ENCODE measurements around the gene CYP2F1. TPM values are rescaled to one million over a fixed set of nuclear protein-coding genes. Genes with fewer than 3 reads are reported as not detected.

Gene CYP2F1
- total RNA-seq, 2 donors from 2014 or later, result not detected

- no peaks in the 10 kb centered on the region for H3K27me3 ChIP-seq
- H3K9me3 ChIP-seq, result no peaks in the 10 kb centered on the region
- ATAC-seq (no peak), DNase-seq (no peak)
- 63 to 73% methylated on average over 1 to 2 of the region's 2 CpGs for WGBS, 2 donors
- H3K36me3 ChIP-seq (replicated peaks in 1 of 2; ENCODE audit: insufficient read depth in 1 of 2, low read depth in 2 of 2), result no peaks in the 10 kb centered on the region
- H3K27ac ChIP-seq, result no peak within 1 kb of the TSS
- intact Hi-C loops (cut with DNase I), result no loop called here
- no peaks in the 10 kb centered on the region for H3K4me1 ChIP-seq
- no peak within 1 kb of the TSS for H3K4me3 ChIP-seq
- no peak for TF ChIP-seq POLR2A (IDR thresholded peaks at IDR 0.05)
- TF ChIP-seq, protein P1, sequence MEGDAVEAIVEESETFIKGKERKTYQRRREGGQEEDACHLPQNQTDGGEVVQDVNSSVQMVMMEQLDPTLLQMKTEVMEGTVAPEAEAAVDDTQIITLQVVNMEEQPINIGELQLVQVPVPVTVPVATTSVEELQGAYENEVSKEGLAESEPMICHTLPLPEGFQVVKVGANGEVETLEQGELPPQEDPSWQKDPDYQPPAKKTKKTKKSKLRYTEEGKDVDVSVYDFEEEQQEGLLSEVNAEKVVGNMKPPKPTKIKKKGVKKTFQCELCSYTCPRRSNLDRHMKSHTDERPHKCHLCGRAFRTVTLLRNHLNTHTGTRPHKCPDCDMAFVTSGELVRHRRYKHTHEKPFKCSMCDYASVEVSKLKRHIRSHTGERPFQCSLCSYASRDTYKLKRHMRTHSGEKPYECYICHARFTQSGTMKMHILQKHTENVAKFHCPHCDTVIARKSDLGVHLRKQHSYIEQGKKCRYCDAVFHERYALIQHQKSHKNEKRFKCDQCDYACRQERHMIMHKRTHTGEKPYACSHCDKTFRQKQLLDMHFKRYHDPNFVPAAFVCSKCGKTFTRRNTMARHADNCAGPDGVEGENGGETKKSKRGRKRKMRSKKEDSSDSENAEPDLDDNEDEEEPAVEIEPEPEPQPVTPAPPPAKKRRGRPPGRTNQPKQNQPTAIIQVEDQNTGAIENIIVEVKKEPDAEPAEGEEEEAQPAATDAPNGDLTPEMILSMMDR (IDR thresholded peaks at IDR 0.05), result no peak
Observed at GRCh38 chr19:41088151-41088550, 26.1 kb upstream of the CYP2F1 start, which contains the start of gene CYP2A13. TSS of gene CYP2A13 (plus strand) at chr19:41088451. CDS start at chr19:41088472, 21 bp downstream.

- ATAC-seq, result no peak
- H3K36me3 ChIP-seq (replicated peaks in 1 of 2; ENCODE audit: insufficient read depth in 1 of 2, low read depth in 2 of 2), result no peaks in the 10 kb centered on the region
- TF ChIP-seq, protein P1 (IDR thresholded peaks at IDR 0.05), result no peak
- no peak for TF ChIP-seq POLR2A (IDR thresholded peaks at IDR 0.05)
- WGBS, 2 donors, result 0 to 2% methylated on average over 5 to 32 of the region's 32 CpGs
- no peak overlapping the region for H3K27ac ChIP-seq
- intact Hi-C loops (cut with DNase I), result no loop called here
- H3K4me3 ChIP-seq, result no peak overlapping the region
- H3K27me3 ChIP-seq, result no peaks in the 10 kb centered on the region
- no peaks in the 10 kb centered on the region for H3K4me1 ChIP-seq
- no peaks in the 10 kb centered on the region for H3K9me3 ChIP-seq
- DNase-seq, result no peak
Observed at GRCh38 chr19:41089959-41090358, 24.3 kb upstream of the CYP2F1 start.

GRCh38 chr19:41095703-41096102 is 18.5 kb upstream of the CYP2F1 start:
- WGBS, 2 donors, result 49 to 51% methylated on average over 14 to 15 of the region's 15 CpGs
- no peak for ATAC-seq
- Histone ChIP-seq H3K27ac (no peak overlapping the region), H3K4me1 (no peaks in the 10 kb centered on the region), H3K9me3 (no peaks in the 10 kb centered on the region), H3K36me3 (replicated peaks in 1 of 2; ENCODE audit: insufficient read depth in 1 of 2, low read depth in 2 of 2) (no peaks in the 10 kb centered on the region), H3K27me3 (no peaks in the 10 kb centered on the region), H3K4me3 (no peak overlapping the region)
- DNase-seq, result no peak
- intact Hi-C loops (cut with DNase I), result no loop called here
- no peak for TF ChIP-seq POLR2A (IDR thresholded peaks at IDR 0.05)
- TF ChIP-seq, protein P1 (IDR thresholded peaks at IDR 0.05), result no peak

DNA sequence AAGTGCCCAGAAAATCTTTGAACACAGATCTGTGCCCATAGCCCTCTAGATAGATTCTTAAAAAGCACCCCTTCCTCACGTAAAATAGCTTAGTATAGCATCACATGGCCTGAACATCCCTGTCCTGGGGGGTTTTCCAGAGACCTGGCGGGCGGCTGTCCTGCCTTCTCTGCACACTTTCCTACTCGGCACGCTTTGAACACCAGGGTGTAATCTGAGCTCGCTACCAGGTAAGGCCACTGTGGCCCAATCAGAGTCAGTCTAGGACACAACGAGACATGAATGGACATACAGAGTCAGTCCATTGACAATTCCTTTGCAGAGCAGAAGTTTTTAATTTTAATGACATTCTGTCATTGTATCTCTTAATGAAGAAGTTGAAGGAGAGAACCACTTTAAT is 17.9 kb upstream of the CYP2F1 start:
- ATAC-seq (no peak), DNase-seq (no peak)
- intact Hi-C loops (cut with DNase I), result no loop called here
- WGBS, 2 donors, result 49 to 73% methylated on average over 7 of the region's 7 CpGs
- Histone ChIP-seq H3K27me3 (no peaks in the 10 kb centered on the region), H3K4me1 (no peaks in the 10 kb centered on the region), H3K9me3 (no peaks in the 10 kb centered on the region), H3K4me3 (no peak overlapping the region), H3K36me3 (replicated peaks in 1 of 2; ENCODE audit: insufficient read depth in 1 of 2, low read depth in 2 of 2) (no peaks in the 10 kb centered on the region), H3K27ac (no peak overlapping the region)
- TF ChIP-seq POLR2A (IDR thresholded peaks at IDR 0.05), result no peak
- TF ChIP-seq, protein P1 (IDR thresholded peaks at IDR 0.05), result no peak

DNA sequence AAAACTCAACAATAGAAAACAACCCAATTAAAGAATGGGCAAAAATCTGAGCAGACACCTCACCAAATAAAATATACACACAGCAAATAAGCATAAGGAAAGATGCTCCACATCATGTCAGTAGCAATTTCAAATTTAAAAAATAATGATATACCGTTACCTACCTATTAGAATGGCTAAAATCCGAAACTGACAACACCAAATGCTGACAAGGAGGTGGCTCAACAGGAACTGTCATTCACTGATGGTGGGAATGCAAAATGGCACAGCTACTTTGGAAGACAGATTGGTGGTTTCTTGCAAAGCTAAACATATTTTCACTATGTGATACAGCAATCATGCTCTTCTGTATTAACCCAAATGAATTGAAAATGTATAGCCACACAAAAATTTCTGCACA is 16.9 kb upstream of the CYP2F1 start:
- no peak for ATAC-seq
- Histone ChIP-seq H3K9me3 (no peaks in the 10 kb centered on the region), H3K27ac (no peak overlapping the region), H3K4me1 (no peaks in the 10 kb centered on the region), H3K4me3 (no peak overlapping the region), H3K27me3 (no peaks in the 10 kb centered on the region), H3K36me3 (replicated peaks in 1 of 2; ENCODE audit: insufficient read depth in 1 of 2, low read depth in 2 of 2) (no peaks in the 10 kb centered on the region)
- WGBS, 2 donors, result 53 to 56% methylated on average over 2 of the region's 2 CpGs
- TF ChIP-seq, protein P1 (IDR thresholded peaks at IDR 0.05), result no peak
- no peak for TF ChIP-seq POLR2A (IDR thresholded peaks at IDR 0.05)
- no peak for DNase-seq
- intact Hi-C loops (cut with DNase I), result no loop called here

Data from body of pancreas (tissue), 4 donors.